NT2/D1 (cell line): ENCODE results near the gene PTTG1IP2.

Experiments
- SUZ12 ChIP-seq: IDR thresholded peaks from 2 replicates; pipeline ENCODE4 v1.6.1; 2011; ENCODE audit not compliant: insufficient read length, insufficient read depth; ENCODE audit errors: extremely low read depth
- YY1 ChIP-seq: IDR thresholded peaks from 2 replicates; pipeline ENCODE4 v1.6.1; 2011; ENCODE audit not compliant: insufficient read length, insufficient read depth

GRCh38 chr7:90461219-90461618 lies 8.2 kb upstream of the PTTG1IP2 start:
- TF ChIP-seq YY1: no peak
- no peak for TF ChIP-seq SUZ12
